MM.1S (cell line): ENCODE results near the gene PKD1L1.
"Not testable (repeated sequence)": the region's sequence is repeated elsewhere in the genome, so short reads cannot be mapped to it uniquely, and the experiment has no call there.

Experiments used
- DNase-seq: peaks from one replicate; pipeline ENCODE4 v3.0.0-alpha.2; 2015
- H2AFZ ChIP-seq: fragments of 300-600 bp; sonication (generic); 2 replicates; pipeline ENCODE4 v1.6.0; 2016; ENCODE audit warnings: antibody characterized with exemption, low read length
- H3F3A ChIP-seq: fragments of 300-600 bp; sonication (generic); 2 replicates; pipeline ENCODE4 v1.6.1; 2016; ENCODE audit warnings: mild to moderate bottlenecking, antibody characterized with exemption, low read length, moderate library complexity, mixed read lengths; ENCODE audit not compliant: insufficient read depth
- H3K27ac ChIP-seq: fragments of 300-600 bp; sonication (generic); 2 replicates; pipeline ENCODE4 v1.5.1; 2016; ENCODE audit warnings: mild to moderate bottlenecking, low read length
- H3K27me3 ChIP-seq: fragments of 300-600 bp; sonication (generic); replicated peaks from 2 replicates; pipeline ENCODE4 v1.6.0; 2016; ENCODE audit warnings: low read length; ENCODE audit not compliant: insufficient read depth
- H3K36me3 ChIP-seq: fragments of 300-600 bp; sonication (generic); replicated peaks from 2 replicates; pipeline ENCODE4 v1.6.1; 2016; ENCODE audit warnings: mild to moderate bottlenecking, low read length, mixed read lengths; ENCODE audit not compliant: insufficient read depth
- H3K4me1 ChIP-seq: fragments of 300-600 bp; sonication (generic); 2 replicates; pipeline ENCODE4 v1.6.1; 2016; ENCODE audit warnings: low read length, mixed read lengths
- H3K4me2 ChIP-seq: fragments of 300-600 bp; sonication (generic); 2 replicates; pipeline ENCODE4 v1.6.0; 2016; ENCODE audit warnings: low read depth, low read length
- H3K4me3 ChIP-seq: fragments of 300-600 bp; sonication (generic); 2 replicates; pipeline ENCODE4 v1.5.1; 2016; ENCODE audit warnings: low read length, mixed read lengths
- H3K79me2 ChIP-seq: fragments of 300-600 bp; sonication (generic); 2 replicates; pipeline ENCODE4 v1.6.1; 2016; ENCODE audit warnings: mixed run types, low read length, mixed read lengths
- H3K9ac ChIP-seq: fragments of 300-600 bp; sonication (generic); 2 replicates; pipeline ENCODE4 v1.6.1; 2016; ENCODE audit warnings: low read length, mixed read lengths
- H3K9me2 ChIP-seq: fragments of 300-600 bp; sonication (generic); replicated peaks from 2 replicates; pipeline ENCODE4 v1.6.1; 2016; ENCODE audit warnings: mild to moderate bottlenecking, low read length, mixed read lengths; ENCODE audit not compliant: insufficient read depth
- H3K9me3 ChIP-seq: fragments of 300-600 bp; sonication (generic); replicated peaks from 2 replicates; pipeline ENCODE4 v1.6.1; 2016; ENCODE audit warnings: mild to moderate bottlenecking, low read length, mixed read lengths; ENCODE audit not compliant: insufficient read depth
- H4K20me1 ChIP-seq: fragments of 300-600 bp; sonication (generic); 2 replicates; pipeline ENCODE4 v1.6.1; 2016; ENCODE audit warnings: mild to moderate bottlenecking, low read length, moderate library complexity, mixed read lengths; ENCODE audit not compliant: insufficient read depth
- EZH2 ChIP-seq: fragments of 300-600 bp; sonication (generic); optimal IDR thresholded peaks from 2 replicates; pipeline ENCODE3; 2017; ENCODE audit warnings: low read depth, mild to moderate bottlenecking, antibody characterized with exemption, low read length, mixed read lengths
- EZH2phosphoT487 ChIP-seq: fragments of 300-600 bp; sonication (generic); IDR thresholded peaks from 2 replicates; pipeline ENCODE4 v1.6.1; 2018; ENCODE audit warnings: antibody characterized with exemption, low read length
- TF ChIP-seq, protein P1 (sequence below): fragments of 300-600 bp; sonication (generic); IDR thresholded peaks from 2 replicates; pipeline ENCODE4 v1.5.1; 2016; ENCODE audit warnings: antibody characterized with exemption, low read length, mixed read lengths

PKD1L1 gene

DNA sequence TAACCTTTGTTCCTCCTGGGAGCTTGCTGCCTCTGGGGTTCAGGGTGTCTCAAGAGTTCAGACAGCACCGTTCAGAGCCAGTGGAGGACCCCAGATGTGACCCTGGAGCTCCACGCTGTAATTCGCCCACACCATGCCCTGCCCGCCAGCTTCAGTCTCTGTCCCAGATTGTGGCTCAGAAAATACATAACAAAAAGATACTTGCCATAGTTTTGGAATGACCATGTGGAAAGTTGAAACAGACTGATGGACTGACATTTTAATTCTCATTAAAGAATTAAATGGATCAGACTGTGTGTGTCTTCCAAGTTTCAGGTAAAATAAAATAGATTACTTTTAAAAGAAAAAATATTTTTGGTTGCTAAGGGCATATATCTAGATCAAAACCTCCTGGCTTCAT lies 191.6 kb downstream of the PKD1L1 start:
- no peaks in the 10 kb centered on the region for H3K27me3 ChIP-seq
- H3K9me3 ChIP-seq = no peaks in the 10 kb centered on the region
- H3K9me2 ChIP-seq = no peaks in the 10 kb centered on the region
- no peak overlapping the region for H3K4me2 ChIP-seq
- H3K27ac ChIP-seq = no peak overlapping the region
- TF ChIP-seq EZH2phosphoT487 = no peak
- TF ChIP-seq, protein P1, sequence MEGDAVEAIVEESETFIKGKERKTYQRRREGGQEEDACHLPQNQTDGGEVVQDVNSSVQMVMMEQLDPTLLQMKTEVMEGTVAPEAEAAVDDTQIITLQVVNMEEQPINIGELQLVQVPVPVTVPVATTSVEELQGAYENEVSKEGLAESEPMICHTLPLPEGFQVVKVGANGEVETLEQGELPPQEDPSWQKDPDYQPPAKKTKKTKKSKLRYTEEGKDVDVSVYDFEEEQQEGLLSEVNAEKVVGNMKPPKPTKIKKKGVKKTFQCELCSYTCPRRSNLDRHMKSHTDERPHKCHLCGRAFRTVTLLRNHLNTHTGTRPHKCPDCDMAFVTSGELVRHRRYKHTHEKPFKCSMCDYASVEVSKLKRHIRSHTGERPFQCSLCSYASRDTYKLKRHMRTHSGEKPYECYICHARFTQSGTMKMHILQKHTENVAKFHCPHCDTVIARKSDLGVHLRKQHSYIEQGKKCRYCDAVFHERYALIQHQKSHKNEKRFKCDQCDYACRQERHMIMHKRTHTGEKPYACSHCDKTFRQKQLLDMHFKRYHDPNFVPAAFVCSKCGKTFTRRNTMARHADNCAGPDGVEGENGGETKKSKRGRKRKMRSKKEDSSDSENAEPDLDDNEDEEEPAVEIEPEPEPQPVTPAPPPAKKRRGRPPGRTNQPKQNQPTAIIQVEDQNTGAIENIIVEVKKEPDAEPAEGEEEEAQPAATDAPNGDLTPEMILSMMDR = no peak
- TF ChIP-seq EZH2 = no peak
- no peak overlapping the region for H2AFZ ChIP-seq
- no peak for DNase-seq
- no peaks in the 10 kb centered on the region for H3K4me1 ChIP-seq
- no peaks in the 10 kb centered on the region for H3K79me2 ChIP-seq
- H3K9ac ChIP-seq = no peak overlapping the region
- H4K20me1 ChIP-seq = no peaks in the 10 kb centered on the region
- no peaks in the 10 kb centered on the region for H3F3A ChIP-seq
- H3K4me3 ChIP-seq = no peak overlapping the region
- no peaks in the 10 kb centered on the region for H3K36me3 ChIP-seq

DNA sequence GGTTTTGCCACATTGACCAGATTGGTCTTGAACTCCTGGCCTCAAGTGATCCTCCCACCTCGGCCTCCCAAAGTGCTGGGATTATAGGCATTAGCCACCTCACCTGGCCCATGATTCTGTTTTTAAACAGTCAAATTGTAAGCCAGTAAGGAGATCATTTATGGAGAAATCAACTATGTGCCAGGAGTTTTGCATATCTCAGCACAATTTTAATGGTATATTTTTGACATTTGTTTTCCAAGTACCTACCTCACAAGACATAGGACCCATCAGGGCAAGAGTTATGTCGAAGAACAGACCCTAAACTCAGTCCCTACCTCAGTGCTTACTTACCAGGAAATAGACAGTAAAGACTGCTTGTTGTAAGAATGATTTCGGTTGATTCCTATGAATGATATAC lies 193.0 kb downstream of the PKD1L1 start:
- Histone ChIP-seq H3K4me3 (no peak overlapping the region), H3K27me3 (no peaks in the 10 kb centered on the region), H3K4me1 (no peaks in the 10 kb centered on the region), H3K36me3 (no peaks in the 10 kb centered on the region), H2AFZ (no peak overlapping the region), H3K9me3 (no peaks in the 10 kb centered on the region), H3K79me2 (no peaks in the 10 kb centered on the region), H3K4me2 (no peak overlapping the region), H3F3A (no peaks in the 10 kb centered on the region), H4K20me1 (no peaks in the 10 kb centered on the region), H3K9ac (no peak overlapping the region), H3K9me2 (no peaks in the 10 kb centered on the region), H3K27ac (no peak overlapping the region)
- DNase-seq = no peak
- TF ChIP-seq, protein P1 = no peak
- TF ChIP-seq EZH2phosphoT487 = no peak
- TF ChIP-seq EZH2 = no peak

DNA sequence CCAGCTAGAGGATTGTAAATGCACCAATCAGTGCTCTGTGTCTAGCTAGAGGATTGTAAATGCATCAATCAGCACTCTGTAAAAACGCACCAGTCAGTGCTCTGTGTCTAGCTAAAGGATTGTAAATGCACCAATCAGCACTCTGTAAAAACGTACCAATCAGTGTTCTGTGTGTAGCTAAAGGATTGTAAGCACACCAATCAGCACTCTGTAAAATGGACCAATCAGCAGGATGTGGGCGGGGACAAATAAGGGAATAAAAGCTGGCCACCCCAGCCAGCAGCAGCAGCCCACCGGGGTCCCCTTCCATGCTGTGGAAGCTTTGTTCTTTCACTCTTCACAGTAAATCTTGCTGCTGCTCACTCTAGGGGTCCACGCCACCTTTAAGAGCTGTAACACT lies 196.5 kb downstream of the PKD1L1 start:
- H3K9me3 ChIP-seq, H3K4me2 ChIP-seq, H3K9ac ChIP-seq, DNase-seq, H3K9me2 ChIP-seq, H2AFZ ChIP-seq, H3K79me2 ChIP-seq, H3K36me3 ChIP-seq, H3K27me3 ChIP-seq, H3K4me1 ChIP-seq, H4K20me1 ChIP-seq, H3F3A ChIP-seq, H3K4me3 ChIP-seq, H3K27ac ChIP-seq: not testable (repeated sequence)

DNA sequence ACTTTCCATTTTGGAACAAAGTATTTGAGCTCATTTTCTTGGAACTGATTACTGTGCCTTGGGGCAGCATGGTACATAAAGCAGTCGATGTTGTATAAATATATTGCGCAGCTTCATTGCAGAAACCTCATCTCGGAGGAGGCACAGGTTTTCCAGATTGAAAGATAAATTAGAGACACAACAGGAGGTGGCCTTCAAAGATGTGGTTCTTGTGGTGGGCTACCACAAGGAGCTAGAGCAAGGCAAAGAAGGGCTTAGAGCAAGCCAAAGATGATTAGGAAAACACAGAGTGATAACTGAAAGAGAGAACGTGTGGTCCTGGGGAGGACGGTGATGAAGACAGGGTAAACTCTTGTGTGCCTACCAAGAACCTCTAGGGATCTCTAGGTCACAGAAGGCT lies 197.2 kb downstream of the PKD1L1 start:
- H2AFZ ChIP-seq = no peak overlapping the region
- TF ChIP-seq EZH2 (no peak), EZH2phosphoT487 (no peak)
- TF ChIP-seq, protein P1 = no peak
- no peak overlapping the region for H3K4me2 ChIP-seq
- H3K9me3 ChIP-seq = no peaks in the 10 kb centered on the region
- no peaks in the 10 kb centered on the region for H4K20me1 ChIP-seq
- no peak overlapping the region for H3K9ac ChIP-seq
- no peaks in the 10 kb centered on the region for H3F3A ChIP-seq
- no peak overlapping the region for H3K4me3 ChIP-seq
- no peak for DNase-seq
- no peak overlapping the region for H3K27ac ChIP-seq
- H3K4me1 ChIP-seq = no peaks in the 10 kb centered on the region
- H3K9me2 ChIP-seq = no peaks in the 10 kb centered on the region
- no peaks in the 10 kb centered on the region for H3K36me3 ChIP-seq
- no peaks in the 10 kb centered on the region for H3K79me2 ChIP-seq
- no peaks in the 10 kb centered on the region for H3K27me3 ChIP-seq
